GM12865 (cell line): ENCODE results near the gene BMP5.

ENCODE experiments used
- DNase-seq: peaks from one replicate; pipeline ENCODE4 v3.0.0; 2010; ENCODE audit warnings: low read depth
- H3K4me3 ChIP-seq: 2 replicates; pipeline ENCODE4 v1.5.1; 2011; ENCODE audit warnings: mild to moderate bottlenecking, low read depth, low read length, control low read depth
- CTCF ChIP-seq: IDR thresholded peaks from 2 replicates; pipeline ENCODE4 v1.5.1; 2011; ENCODE audit warnings: low read length, control low read depth, low read depth, inconsistent platforms; ENCODE audit not compliant: insufficient read depth; ENCODE audit errors: missing control alignments

BMP5 gene

GRCh38 chr6:55705451-55706440 is 169.6 kb downstream of the BMP5 start:
- no peak for TF ChIP-seq CTCF
- H3K4me3 ChIP-seq: no peak overlapping the region
- DNase-seq: peak; percentile 13

- DNase-seq: no peak
- TF ChIP-seq CTCF: no peak
- H3K4me3 ChIP-seq: no peak overlapping the region
These were observed 171.0 kb downstream of the BMP5 start for GRCh38 chr6:55704421-55704820.
